Lower leg skin (tissue), 3 donors: Measurements from ENCODE around the gene LRRC8A.
"Not testable (repeated sequence)": the region's sequence is repeated elsewhere in the genome, so short reads cannot be mapped to it uniquely, and the experiment has no call there.

Experiments used
- CTCF ChIP-seq, 3 donors: fragments of 450-650 bp; IDR thresholded peaks; one replicate each; pipeline ENCODE4 v1.5.1; 2016; ENCODE audit warnings: antibody characterized with exemption in 3 of 3, mild to moderate bottlenecking in 3 of 3, moderate library complexity in 2 of 3
- POLR2A ChIP-seq, 2 donors: fragments of 450-650 bp; IDR thresholded peaks; one replicate each; pipeline ENCODE4 v1.6.1; 2016 to 2017; ENCODE audit warnings: antibody characterized with exemption in 2 of 2, mild to moderate bottlenecking in 1 of 2, moderate library complexity in 1 of 2

- not testable (repeated sequence) for TF ChIP-seq CTCF, POLR2A (IDR thresholded peaks at IDR 0.05)
Measured at GRCh38 chr9:128858476-128858875, 23.5 kb upstream of the LRRC8A start.
